GM12891 (cell line): ENCODE results near the gene HES5.

Source experiments
- DNase-seq: peaks from one replicate; pipeline ENCODE4 v3.0.0; 2011; ENCODE audit warnings: low spot score; ENCODE audit not compliant: insufficient read length
- FAIRE-seq: peaks from 2 replicates; lab custom pipeline; 2011; peaks lifted over from hg19 to GRCh38; lab: Jason Lieb, UNC
- PAX5 ChIP-seq: IDR thresholded peaks from 2 replicates; pipeline ENCODE4 v1.6.1; 2011; ENCODE audit warnings: low read length, moderate library complexity, mild to moderate bottlenecking; ENCODE audit not compliant: insufficient read depth, severe bottlenecking
- POLR2A ChIP-seq: IDR thresholded peaks from 2 replicates; pipeline ENCODE4 v1.6.1; 2011; ENCODE audit warnings: low read depth, low read length, control low read depth
- POLR2AphosphoS5 ChIP-seq: IDR thresholded peaks from 2 replicates; pipeline ENCODE4 v1.6.1; 2011; ENCODE audit warnings: low read depth, low read length, control low read depth
- POU2F2 ChIP-seq: IDR thresholded peaks from 2 replicates; pipeline ENCODE4 v1.6.1; 2011; ENCODE audit warnings: low read depth, mild to moderate bottlenecking, control low read depth, low read length, moderate library complexity
- SPI1 ChIP-seq: IDR thresholded peaks from 2 replicates; pipeline ENCODE4 v1.6.1; 2011; ENCODE audit warnings: low read depth, low read length, control low read depth
- TAF1 ChIP-seq: IDR thresholded peaks from 2 replicates; pipeline ENCODE4 v1.6.1; 2011; ENCODE audit warnings: low read depth, low read length, control low read depth

The HES5 gene

DNA sequence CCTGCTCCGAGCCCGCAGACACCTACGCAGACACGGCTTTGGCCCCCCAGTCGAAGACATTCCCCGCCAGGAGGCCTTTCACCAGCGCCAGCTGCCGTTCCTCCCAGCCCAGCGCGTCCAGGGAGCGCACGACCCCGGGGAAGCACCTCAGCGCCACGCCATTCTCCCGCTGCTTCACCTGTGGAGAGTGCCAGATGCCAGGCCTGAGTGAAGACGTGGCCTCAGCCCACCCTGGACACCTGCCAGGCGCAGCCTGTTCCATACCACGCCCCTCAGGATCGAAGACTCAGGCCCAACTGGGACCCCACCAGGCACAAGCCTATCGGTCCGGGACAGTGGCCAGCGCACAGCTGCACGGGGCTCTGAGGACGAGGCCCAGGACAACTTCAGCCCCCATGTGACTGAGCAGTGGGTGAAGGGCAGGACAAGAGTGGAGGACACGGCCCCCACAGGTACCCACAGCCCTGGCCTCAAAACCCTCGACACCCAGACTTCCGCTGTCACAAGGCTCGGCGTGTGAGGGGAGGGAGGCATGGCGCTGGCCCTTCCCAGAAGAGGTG lies 17.1 kb downstream of the HES5 start:
- DNase-seq, result no peak
- FAIRE-seq, result no peak
- no peak for TF ChIP-seq PAX5
- TF ChIP-seq POLR2A, result no peak
- TF ChIP-seq POU2F2, result no peak
- TF ChIP-seq POLR2AphosphoS5, result no peak
- TF ChIP-seq SPI1, result no peak

DNA sequence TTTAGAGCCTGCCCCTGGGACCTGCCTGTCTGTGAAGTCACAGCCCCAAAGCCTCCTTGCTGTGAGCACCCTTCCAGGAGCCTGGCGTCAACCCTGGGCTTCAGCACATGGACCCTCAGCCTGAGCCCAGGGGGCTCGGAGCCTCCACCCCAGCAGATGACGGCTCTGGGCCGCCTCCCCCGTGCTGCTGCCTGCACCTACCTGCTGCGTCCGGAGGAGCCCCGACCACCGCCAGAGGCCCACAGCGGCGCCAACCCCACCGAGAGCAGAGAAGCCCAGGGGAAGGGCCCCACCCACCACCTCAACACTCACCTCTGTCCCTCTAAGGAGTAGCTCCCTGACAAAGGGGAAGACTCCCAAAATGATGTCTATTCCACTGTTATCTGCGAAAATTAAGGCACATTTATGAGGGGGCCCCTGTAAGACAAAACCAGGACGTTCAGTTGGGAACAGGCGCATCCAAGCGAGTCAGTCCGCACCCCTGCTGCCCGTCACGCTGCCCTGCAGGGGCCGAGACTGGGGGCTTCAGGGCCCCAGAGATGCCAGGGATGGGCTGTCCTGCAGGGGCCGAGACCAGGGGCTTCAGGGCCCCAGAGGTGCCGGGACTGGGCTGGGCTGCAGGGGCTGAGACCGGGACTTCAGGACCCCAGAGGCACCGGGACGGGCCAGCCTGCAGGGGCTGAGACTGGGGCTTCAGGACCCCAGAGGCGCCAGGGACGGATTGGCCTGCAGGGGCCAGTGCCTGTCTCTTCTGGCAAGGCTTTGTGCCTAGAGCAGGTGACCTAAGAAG lies 19.5 kb downstream of the HES5 start:
- no peak for FAIRE-seq

DNA sequence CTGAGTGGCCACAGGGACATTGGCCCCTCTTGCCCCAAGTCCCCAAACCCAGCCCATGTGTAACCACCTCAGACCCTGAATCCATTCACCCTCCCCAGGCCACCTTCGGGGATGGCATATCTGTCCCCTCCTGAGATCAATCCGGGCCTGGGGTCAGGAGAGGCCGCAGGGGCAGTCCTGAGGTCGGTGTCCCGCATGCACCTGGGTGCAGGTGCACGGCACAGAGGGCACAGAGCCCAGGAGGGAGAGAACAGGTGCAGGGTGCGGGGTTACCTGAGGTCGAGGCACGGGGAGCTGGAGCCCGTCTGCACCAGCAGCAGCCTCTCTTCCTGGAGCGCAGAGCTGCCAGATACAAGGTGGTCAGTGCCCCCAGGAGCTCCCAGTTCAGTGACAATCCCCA lies 20.5 kb downstream of the HES5 start:
- no peak for DNase-seq
- TF ChIP-seq PAX5 (no peak), SPI1 (no peak)
- FAIRE-seq, result no peak

More for the DNA sequence above, 19.5 kb downstream of the HES5 start:
- DNase-seq, result no peak
- no peak for TF ChIP-seq TAF1
- no peak for TF ChIP-seq PAX5
- TF ChIP-seq POLR2AphosphoS5, result no peak
- no peak for TF ChIP-seq POU2F2
- TF ChIP-seq SPI1, result no peak
- TF ChIP-seq POLR2A, result no peak

DNA sequence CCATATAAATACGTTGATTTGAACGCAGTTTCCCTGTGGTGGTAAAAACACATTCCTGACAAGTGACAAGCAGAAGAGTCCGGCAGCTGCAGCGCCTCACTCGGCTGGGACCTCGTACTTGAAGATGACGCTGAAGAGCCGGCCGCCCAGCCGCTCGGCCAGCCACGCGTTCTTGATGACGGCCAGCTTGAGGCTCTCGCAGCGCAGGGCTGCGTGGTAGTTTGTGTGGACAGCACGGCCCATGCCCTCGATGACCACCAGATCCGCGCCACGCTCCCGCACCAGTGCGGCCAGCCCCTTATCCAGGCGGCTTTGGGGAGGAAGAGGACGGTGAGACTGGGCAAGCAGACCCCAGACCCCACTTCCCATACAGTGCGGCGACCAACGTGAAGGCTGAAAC lies 21.3 kb downstream of the HES5 start:
- no peak for FAIRE-seq
- no peak for DNase-seq
- TF ChIP-seq PAX5 (no peak), POLR2A (no peak), SPI1 (no peak), POU2F2 (no peak), POLR2AphosphoS5 (no peak), TAF1 (no peak)

DNA sequence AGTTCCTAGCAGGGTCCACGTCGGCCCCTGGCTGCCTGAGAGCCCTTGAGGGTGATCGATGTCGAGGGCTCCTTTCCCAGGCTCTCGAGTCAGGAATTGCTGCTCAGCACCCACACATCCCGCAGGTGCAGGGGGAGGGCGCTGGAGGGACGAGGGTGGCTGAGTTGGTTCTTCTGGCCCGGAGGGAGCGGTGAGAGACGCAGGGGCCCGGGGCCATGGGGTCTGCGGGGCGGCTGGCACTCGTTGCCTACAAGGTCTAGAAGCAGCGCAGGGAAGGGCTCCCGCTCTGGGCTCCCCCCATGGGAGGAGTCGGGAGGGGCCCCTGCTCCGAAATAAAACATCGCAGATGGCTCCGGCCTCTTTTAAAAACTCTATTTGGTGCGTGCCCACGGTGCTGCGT lies 21.9 kb downstream of the HES5 start:
- DNase-seq (no peak), FAIRE-seq (no peak)
- TF ChIP-seq TAF1, result no peak
- TF ChIP-seq POLR2AphosphoS5, result no peak
- TF ChIP-seq SPI1, result no peak
- TF ChIP-seq PAX5, result no peak
- TF ChIP-seq POU2F2, result no peak
- TF ChIP-seq POLR2A, result no peak

DNA sequence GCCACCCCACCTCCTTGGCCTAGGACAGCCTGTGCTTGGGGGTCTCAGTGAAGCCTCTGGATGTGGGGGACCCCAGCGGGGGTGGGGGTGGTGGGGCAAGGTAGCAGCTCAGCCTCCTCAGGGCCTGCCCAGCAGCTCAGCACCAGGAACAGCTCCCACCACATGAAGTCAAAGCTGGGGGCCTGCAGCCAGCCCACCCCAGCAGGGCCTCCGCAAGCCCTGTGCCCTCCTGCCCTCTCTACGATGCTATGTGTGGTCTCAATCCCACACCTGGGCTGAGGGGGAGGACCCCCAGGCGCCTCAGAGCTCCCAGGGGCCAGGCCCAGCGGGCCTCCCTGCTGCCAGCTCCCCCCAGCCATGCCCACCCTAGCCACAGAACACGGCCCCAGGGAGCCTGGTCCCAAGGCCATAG lies 22.3 kb downstream of the HES5 start:
- TF ChIP-seq POLR2AphosphoS5 (no peak), SPI1 (no peak), PAX5 (no peak), POU2F2 (no peak), POLR2A (no peak), TAF1 (no peak)
- DNase-seq (no peak), FAIRE-seq (no peak)

DNA sequence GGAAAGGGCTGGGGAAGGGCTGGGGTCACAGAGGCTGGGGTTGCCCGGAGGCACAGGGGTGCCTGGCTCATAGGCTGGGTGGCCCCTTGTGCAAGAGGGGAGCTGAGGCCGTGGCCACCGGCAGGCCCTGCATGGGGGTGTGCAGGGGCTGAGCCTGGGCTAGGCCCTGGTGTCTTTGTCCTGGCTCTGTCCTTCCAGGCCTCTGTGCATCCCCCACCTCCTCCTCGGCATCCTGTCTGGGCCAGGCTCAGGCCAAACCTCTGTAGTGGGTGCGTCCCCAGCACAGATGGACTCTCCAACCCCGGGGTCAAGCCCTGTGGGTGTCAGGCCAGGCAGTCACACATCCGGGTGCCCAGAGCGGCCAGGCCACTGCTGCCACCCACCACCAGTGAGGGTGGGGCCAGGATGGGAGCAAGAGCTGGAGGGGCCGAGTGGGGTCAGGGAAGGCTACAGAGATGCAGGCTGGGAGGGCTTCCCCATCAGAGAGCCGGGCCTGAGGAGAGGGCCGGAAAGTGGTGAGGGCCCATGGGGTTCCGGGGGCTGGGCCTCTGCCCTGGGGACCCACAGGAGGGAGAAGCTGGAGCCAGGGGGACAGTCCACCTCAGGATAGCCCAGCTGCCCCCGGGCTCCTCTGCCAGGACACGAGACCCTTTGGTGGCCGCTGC lies 23.0 kb downstream of the HES5 start:
- no peak for TF ChIP-seq PAX5
- no peak for TF ChIP-seq POU2F2
- no peak for TF ChIP-seq SPI1
- no peak for TF ChIP-seq POLR2A
- DNase-seq (no peak), FAIRE-seq (no peak)

DNA sequence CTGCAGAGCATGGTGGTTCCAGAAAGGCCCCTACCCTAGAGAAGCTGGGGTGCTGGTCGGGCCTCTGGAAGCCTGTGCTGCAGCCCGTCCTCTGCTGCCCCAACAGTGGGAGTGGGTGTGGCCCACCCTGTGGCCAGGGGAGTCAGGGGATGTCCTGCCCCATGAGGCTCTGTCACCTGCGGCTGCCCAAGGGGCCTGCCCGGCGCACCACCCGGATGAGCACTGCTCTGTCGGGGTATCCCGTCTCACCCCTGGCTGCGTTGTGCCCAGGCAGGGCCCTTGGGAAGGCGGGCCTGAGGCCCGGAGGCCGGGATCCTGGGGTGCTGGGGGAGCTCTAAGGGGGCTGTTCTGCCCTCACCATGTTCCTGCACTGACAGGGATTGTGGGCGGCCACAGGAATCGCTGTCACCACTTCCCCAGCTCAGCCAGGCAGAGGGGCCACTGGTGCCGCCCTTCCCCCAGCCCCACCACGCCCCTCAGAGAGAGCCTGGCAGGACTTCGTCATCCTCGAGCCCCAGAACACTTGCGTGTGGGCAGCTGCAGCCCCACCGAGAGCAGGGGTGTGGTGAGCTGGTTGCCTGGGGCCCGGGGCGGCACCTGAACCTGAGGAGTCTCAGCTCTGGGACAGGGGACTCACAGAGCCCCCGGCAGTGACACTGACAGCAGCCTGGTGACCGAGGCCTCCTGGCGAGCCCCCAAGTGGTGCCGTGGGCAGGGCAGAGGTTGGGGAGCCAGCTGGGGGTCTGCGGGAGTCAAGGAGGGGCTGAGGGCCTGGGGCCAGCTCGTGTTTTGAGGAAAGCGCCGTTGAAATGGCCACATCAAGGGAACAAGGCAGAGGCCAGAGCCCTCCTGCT lies 23.8 kb downstream of the HES5 start:
- FAIRE-seq, result no peak
- TF ChIP-seq POLR2AphosphoS5 (no peak), POU2F2 (no peak), POLR2A (no peak), PAX5 (no peak), SPI1 (no peak), TAF1 (no peak)
- DNase-seq, result no peak

DNA sequence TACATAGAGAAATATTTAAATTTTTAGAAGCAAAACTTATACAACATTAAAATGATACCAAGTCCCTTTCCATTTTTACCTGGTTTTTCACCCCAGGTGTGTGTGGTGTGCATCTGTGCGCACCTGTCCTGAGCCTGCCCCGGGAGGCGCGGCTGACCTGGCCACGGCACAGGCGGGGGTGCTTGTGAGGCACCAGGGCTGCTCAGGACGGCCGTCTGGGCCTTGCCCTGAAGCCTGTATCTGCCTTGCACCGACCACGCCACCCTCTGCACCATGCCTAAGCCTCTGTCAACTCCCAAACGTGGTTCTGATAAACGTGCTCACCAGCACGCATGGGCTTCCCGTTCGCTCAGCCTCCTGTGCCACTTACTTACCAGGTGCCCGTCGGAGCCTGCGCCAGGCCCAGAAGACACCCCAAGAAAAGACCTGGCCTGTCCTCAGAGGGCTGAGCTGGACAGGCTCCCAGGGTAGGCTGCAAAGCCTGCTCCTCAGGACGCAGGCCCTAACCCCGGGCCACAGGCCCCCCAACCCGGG lies 24.5 kb downstream of the HES5 start:
- FAIRE-seq, result no peak
- DNase-seq, result no peak
- no peak for TF ChIP-seq PAX5
- TF ChIP-seq POLR2A, result no peak
- no peak for TF ChIP-seq POLR2AphosphoS5
- no peak for TF ChIP-seq TAF1
- no peak for TF ChIP-seq POU2F2
- no peak for TF ChIP-seq SPI1
